Glutamatergic neuron (in vitro differentiated cells): ENCODE data around the gene CMTR1. TPM values are rescaled to one million over a fixed set of nuclear protein-coding genes. Genes with fewer than 3 reads are reported as not detected.

Experiments used
- DNase-seq: peaks from one replicate; pipeline ENCODE4 v3.0.0; 2022
- H3K27ac Mint-ChIP-seq: one replicate; pipeline ENCODE4 v1.8.0; 2020; ENCODE audit warnings: mild to moderate bottlenecking, mixed read lengths, inconsistent platforms; ENCODE audit not compliant: unreplicated experiment
- H3K27me3 Mint-ChIP-seq: one replicate; pipeline ENCODE4 v1.8.0; 2020; ENCODE audit warnings: mild to moderate bottlenecking, moderate library complexity, mixed read lengths, inconsistent platforms; ENCODE audit not compliant: unreplicated experiment
- H3K36me3 Mint-ChIP-seq: one replicate; pipeline ENCODE4 v1.8.0; 2020; ENCODE audit warnings: mild to moderate bottlenecking, mixed read lengths, inconsistent platforms; ENCODE audit not compliant: unreplicated experiment
- H3K4me1 Mint-ChIP-seq: one replicate; pipeline ENCODE4 v1.8.0; 2020; ENCODE audit warnings: mild to moderate bottlenecking, low read depth, mixed read lengths, inconsistent platforms; ENCODE audit not compliant: unreplicated experiment
- H3K4me3 Mint-ChIP-seq: one replicate; pipeline ENCODE4 v1.8.0; 2020; ENCODE audit warnings: mild to moderate bottlenecking, mixed read lengths, inconsistent platforms; ENCODE audit not compliant: unreplicated experiment
- H3K9me3 Mint-ChIP-seq: one replicate; pipeline ENCODE4 v1.8.0; 2020; ENCODE audit warnings: mild to moderate bottlenecking, moderate library complexity, mixed read lengths, inconsistent platforms; ENCODE audit not compliant: unreplicated experiment
- CTCF ChIP-seq: fragments of 200-600 bp; sonication (generic); IDR thresholded peaks from one replicate; pipeline ENCODE4 v1.5.0; 2021; ENCODE audit not compliant: partially characterized antibody, unreplicated experiment
- total RNA-seq: library from RNA; stranded (reverse); fragmentation: NEBNext Ultra II Directional; extraction: Animal tissue kit (Norgen Biotek cat#: 25700); gene quantifications from one replicate; pipeline ENCODE4 v1.2.1, GENCODE V29; 2021; ENCODE audit not compliant: unreplicated experiment

CMTR1 gene
- total RNA-seq, 1 donor from 2014 or later, result 61.6 TPM

- Mint-ChIP-seq H3K36me3 (no peaks in the 10 kb centered on the region), H3K4me1 (peaks cover 44% of the 10 kb centered on the region), H3K9me3 (peaks cover 2% of the 10 kb centered on the region), H3K4me3 (no peak overlapping the region), H3K27ac (no peak overlapping the region), H3K27me3 (peaks cover 3% of the 10 kb centered on the region)
- no peak for TF ChIP-seq CTCF
- no peak for DNase-seq
These were observed 78.2 kb downstream of the CMTR1 start for GRCh38 chr6:37511201-37511600.

GRCh38 chr6:37511910-37512399, 78.9 kb downstream of the CMTR1 start:
- Mint-ChIP-seq H3K27me3 (peaks cover 6% of the 10 kb centered on the region), H3K4me1 (peaks cover 48% of the 10 kb centered on the region), H3K4me3 (peak overlapping the region; percentile 2), H3K9me3 (peaks cover 5% of the 10 kb centered on the region), H3K27ac (no peak overlapping the region), H3K36me3 (no peaks in the 10 kb centered on the region)
- no peak for TF ChIP-seq CTCF
- peak; percentile 35 for DNase-seq

GRCh38 chr6:37512400-37513011, 79.5 kb downstream of the CMTR1 start:
- Mint-ChIP-seq H3K4me3 (peak overlapping the region; percentile 39), H3K27ac (no peak overlapping the region), H3K4me1 (peaks cover 47% of the 10 kb centered on the region), H3K36me3 (no peaks in the 10 kb centered on the region), H3K9me3 (peaks cover 11% of the 10 kb centered on the region), H3K27me3 (peaks cover 10% of the 10 kb centered on the region)
- TF ChIP-seq CTCF, result no peak
- no peak for DNase-seq

- no peaks in the 10 kb centered on the region for H3K36me3 Mint-ChIP-seq
- DNase-seq, result no peak
- H3K9me3 Mint-ChIP-seq, result peaks cover 13% of the 10 kb centered on the region
- H3K27me3 Mint-ChIP-seq, result peaks cover 12% of the 10 kb centered on the region
- H3K4me3 Mint-ChIP-seq, result peak overlapping the region; percentile 39
- peak overlapping the region; percentile 64 for H3K27ac Mint-ChIP-seq
- no peak for TF ChIP-seq CTCF
- H3K4me1 Mint-ChIP-seq, result peaks cover 53% of the 10 kb centered on the region
These were observed 80.1 kb downstream of the CMTR1 start for GRCh38 chr6:37513155-37513554.

GRCh38 chr6:37513576-37513975, 80.6 kb downstream of the CMTR1 start:
- H3K27me3 Mint-ChIP-seq, result peaks cover 12% of the 10 kb centered on the region
- TF ChIP-seq CTCF, result no peak
- peak overlapping the region; percentile 64 for H3K27ac Mint-ChIP-seq
- H3K4me3 Mint-ChIP-seq, result peak overlapping the region; percentile 39
- peaks cover 57% of the 10 kb centered on the region for H3K4me1 Mint-ChIP-seq
- DNase-seq, result no peak
- peaks cover 16% of the 10 kb centered on the region for H3K9me3 Mint-ChIP-seq
- no peaks in the 10 kb centered on the region for H3K36me3 Mint-ChIP-seq
